GM18951 (cell line): Measurements from ENCODE around the gene RAD23B.

Experiments used
- POLR2A ChIP-seq: IDR thresholded peaks from 4 replicates; pipeline ENCODE4 v1.6.1; 2011; ENCODE audit warnings: mild to moderate bottlenecking; ENCODE audit not compliant: insufficient read length, insufficient read depth; ENCODE audit errors: extremely low read depth
- in situ Hi-C: fragments of 300-500 bp; cut with MboI; formaldehyde crosslinking; loops from one replicate; pipeline ENCODE4 v1.12.0; 2022; ENCODE audit warnings: low sequenced_read_pairs, mixed read lengths, inconsistent platforms; ENCODE audit not compliant: unreplicated experiment

Gene RAD23B

DNA sequence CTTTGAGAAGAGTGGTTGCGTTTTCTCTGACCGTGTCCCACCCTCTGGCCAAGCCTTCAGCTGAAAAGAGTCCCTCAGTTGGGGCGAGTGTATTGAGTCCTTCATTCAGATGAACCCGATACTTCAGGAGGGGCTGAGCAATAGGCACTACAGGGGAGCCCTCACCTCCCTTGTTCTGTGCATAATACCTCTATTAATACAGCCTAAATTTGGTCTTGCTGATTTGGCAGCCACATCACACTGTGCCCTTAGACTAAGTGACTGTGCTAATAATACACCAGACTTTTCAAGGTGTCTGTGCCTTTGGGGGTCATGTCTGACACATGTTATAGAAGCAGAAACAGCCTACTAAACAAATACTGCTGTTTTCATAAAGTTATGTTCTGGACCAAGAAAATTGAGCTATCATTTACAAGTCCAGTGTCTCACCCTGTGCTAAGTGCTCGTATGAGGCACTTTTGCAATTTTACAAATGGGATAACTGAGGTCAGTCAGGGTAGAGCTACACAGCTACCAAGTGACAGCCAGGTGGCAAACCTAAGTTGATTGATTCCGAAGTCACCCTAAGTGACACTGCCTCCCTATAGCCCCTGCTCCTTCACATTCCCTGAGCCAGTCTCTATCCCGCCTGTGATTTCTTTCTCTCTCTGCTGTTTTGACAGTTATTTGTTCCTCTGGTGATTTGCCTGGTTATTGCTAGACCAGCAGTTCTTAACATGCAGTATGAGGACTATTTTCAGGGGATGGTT lies 56.0 kb downstream of the RAD23B start:
- in situ Hi-C loops = no loop called here
- no peak for TF ChIP-seq POLR2A

DNA sequence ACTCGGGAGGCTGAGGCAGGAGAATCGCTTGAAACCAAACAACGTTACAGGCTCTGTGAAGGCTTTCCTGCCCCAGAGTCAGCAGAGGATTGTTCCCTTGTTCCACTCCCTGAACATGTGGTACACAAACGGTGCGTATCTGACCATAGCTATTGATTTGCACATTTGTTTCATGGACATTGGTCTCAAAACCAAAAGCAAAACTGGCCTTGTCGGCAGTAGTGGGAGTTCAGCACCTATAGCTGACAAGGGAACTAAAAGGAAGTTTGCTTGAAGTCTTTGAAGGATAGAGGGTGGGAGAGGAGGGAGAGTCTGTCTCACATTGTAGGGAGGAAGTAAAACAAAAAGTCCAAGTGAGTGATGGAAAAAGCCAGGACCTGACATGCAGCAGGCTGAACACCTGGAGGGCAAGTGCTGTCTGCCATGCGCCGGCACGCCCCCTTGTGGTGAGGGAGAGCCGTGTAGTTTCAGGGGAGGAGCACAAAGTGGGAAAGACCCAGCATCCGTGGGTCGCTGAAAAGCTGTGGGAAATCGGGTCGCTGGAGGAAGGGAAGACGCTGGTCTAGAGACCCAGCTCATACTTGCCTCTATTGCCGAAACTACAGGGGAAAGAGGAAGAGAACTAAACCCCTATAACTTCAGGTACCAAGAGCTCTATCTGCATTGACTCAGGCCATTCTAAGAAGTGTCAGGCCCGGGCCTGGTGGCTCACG lies 58.0 kb downstream of the RAD23B start:
- TF ChIP-seq POLR2A = peak; percentile 16
- in situ Hi-C loops = no loop called here

GRCh38 chr9:107342476-107343161 lies 59.5 kb downstream of the RAD23B start:
- in situ Hi-C loops = no loop called here
- no peak for TF ChIP-seq POLR2A

- no peak for TF ChIP-seq POLR2A
- in situ Hi-C loops = no loop called here
Observed at GRCh38 chr9:107345327-107345726, 62.2 kb downstream of the RAD23B start.

DNA sequence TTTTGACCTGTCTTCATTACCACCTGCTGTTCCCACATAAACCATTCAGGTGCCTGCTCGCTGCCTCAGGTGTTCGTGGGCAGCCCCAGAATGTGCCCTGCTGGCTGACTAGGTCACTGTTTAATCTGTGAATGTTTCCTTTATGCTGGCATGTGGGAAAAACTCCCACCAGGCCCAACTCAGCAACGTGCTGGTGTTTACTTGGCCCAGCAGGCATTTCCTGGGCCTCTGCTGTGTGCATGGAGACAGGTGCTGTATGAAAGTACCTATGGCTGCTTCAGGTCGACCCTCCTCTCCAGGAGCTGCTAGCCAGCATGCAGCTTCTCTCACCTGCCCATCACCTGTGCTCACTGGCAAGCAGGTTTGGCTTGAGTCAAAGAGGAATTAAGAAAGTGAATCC lies 65.8 kb downstream of the RAD23B start:
- in situ Hi-C loops = no loop called here
- no peak for TF ChIP-seq POLR2A

DNA sequence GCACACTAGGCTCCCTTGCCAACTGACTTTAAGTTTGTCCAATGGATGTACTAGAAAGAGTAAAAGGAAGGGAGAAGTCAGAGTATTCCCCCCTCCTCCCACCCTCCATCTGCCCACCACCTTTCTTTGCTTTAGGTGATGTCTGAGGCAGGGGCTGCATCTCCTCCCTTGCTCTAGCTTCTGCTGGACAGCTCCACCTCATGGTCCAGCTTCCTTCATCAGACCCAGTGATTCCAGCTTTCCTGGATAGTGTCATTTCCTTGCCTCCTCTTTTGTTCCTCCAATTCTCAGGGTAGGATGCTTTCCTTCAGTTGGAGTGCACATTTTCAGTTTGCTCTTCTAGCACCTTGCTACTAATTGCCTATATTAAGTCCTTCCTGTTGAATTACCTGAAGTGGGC lies 67.4 kb downstream of the RAD23B start:
- in situ Hi-C loops = no loop called here
- no peak for TF ChIP-seq POLR2A

- TF ChIP-seq POLR2A = no peak
- in situ Hi-C loops = no loop called here
Observed at GRCh38 chr9:107351382-107352045, 68.4 kb downstream of the RAD23B start.

DNA sequence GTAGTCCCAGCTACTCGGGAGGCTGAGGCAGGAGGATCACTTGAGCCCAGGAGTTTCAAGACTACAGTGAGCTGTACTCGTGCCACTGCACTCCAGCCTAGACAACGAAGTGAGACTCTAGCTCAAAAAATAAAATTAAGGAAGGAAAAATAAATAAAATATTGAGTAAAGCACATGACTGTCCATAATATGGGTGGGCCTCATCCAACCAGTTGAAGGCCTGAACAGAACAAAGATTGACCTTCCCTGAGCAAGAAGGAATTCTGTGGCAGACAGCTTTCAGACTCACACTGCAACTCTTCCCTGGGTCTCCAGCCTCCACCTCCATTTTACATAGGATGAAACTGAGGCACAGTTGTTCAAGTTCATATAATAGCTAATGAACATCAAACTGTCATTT lies 72.3 kb downstream of the RAD23B start:
- in situ Hi-C loops = no loop called here
- TF ChIP-seq POLR2A = no peak

DNA sequence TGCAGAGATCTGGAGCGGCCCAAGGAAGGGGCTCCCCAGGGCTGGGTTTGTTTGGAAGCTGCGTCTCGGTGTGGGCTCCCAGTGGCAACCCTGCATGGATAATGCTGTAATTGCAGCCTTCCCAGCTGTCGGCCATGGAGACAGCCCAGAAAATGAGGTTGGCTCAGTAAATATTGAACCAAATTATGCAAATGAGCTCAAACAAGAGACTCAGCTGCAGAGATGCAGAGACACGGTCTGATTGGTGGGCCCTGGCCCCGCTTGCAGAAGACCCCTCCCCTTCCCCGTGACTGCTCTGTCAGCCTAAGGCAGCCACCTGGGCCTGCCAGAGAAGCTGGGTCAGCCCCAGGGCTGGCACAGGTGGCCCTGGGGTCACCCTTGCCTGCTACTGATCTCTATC lies 75.9 kb downstream of the RAD23B start:
- in situ Hi-C loops = no loop called here
- TF ChIP-seq POLR2A = no peak

GRCh38 chr9:107360098-107360497 lies 77.0 kb downstream of the RAD23B start:
- TF ChIP-seq POLR2A = no peak
- in situ Hi-C loops = no loop called here

- TF ChIP-seq POLR2A = no peak
- in situ Hi-C loops = no loop called here
Observed at GRCh38 chr9:107361816-107362215, 78.7 kb downstream of the RAD23B start.

GRCh38 chr9:107363516-107364152 lies 80.6 kb downstream of the RAD23B start:
- in situ Hi-C loops = no loop called here
- TF ChIP-seq POLR2A = no peak
